Transverse colon (tissue), 3 donors: ENCODE measurements around the gene TBX3.

Experiments
- CTCF ChIP-seq, 5 experiments: fragments of 200-600 bp in 3 of 5; fragments of 450-650 bp in 2 of 5; sonication (generic) in 3 of 5; IDR thresholded peaks; 1 replicate in 2 of 5; 2 replicates in 3 of 5; pipeline ENCODE4 v1.5.1; 2016 to 2017; ENCODE audit warnings: antibody characterized with exemption in 5 of 5, inconsistent platforms in 3 of 5, mild to moderate bottlenecking in 2 of 5, moderate library complexity in 1 of 5
- POLR2A ChIP-seq: fragments of 450-650 bp; IDR thresholded peaks from one replicate; pipeline ENCODE4 v1.6.1; 2016; ENCODE audit warnings: antibody characterized with exemption, mild to moderate bottlenecking, moderate library complexity

GRCh38 chr12:114625294-114625851 lies 58.6 kb downstream of the TBX3 start:
- no peak for TF ChIP-seq POLR2A
- TF ChIP-seq CTCF (IDR thresholded peaks at IDR 0.05): peak; percentile 38 to 62 (median 50)
